Endodermal cell (in vitro differentiated cells): ENCODE results near the gene SPON1. TPM values are rescaled to one million over a fixed set of nuclear protein-coding genes. Genes with fewer than 3 reads are reported as not detected.

Source experiments
- DNase-seq: peaks from one replicate; pipeline ENCODE4 v3.0.0-alpha.2; 2017
- H3K27ac ChIP-seq: 2 replicates; pipeline ENCODE4 v1.5.1; 2013; ENCODE audit warnings: mild to moderate bottlenecking, low read depth, low read length, moderate library complexity
- H3K27me3 ChIP-seq: 2 replicates; pipeline ENCODE4 v1.6.1; 2013; ENCODE audit warnings: mild to moderate bottlenecking, low read length, moderate library complexity; ENCODE audit not compliant: insufficient read depth, control insufficient read depth, poor library complexity, severe bottlenecking
- H3K36me3 ChIP-seq: 2 replicates; pipeline ENCODE4 v1.7.0; 2013; ENCODE audit warnings: mild to moderate bottlenecking, low read length, moderate library complexity; ENCODE audit not compliant: control insufficient read depth, insufficient read depth
- H3K4me1 ChIP-seq: one replicate; pipeline ENCODE4 v1.7.0; 2013; ENCODE audit warnings: low read length; ENCODE audit not compliant: control insufficient read depth, insufficient read depth
- H3K4me3 ChIP-seq: 2 replicates; pipeline ENCODE4 v1.5.1; 2013; ENCODE audit warnings: mild to moderate bottlenecking, low read length, moderate library complexity
- H3K9ac ChIP-seq: 2 replicates; pipeline ENCODE4 v1.6.1; 2013; ENCODE audit warnings: mild to moderate bottlenecking, low read length, moderate library complexity; ENCODE audit not compliant: poor library complexity, severe bottlenecking; ENCODE audit errors: extremely low read depth
- H3K9me3 ChIP-seq: 2 replicates; pipeline ENCODE4 v1.6.1; 2013; ENCODE audit warnings: mild to moderate bottlenecking, low read length, moderate library complexity; ENCODE audit not compliant: control insufficient read depth
- H3K27ac Mint-ChIP-seq: 2 replicates; pipeline ENCODE4 v1.8.0; 2020; ENCODE audit warnings: mixed read lengths
- H3K27me3 Mint-ChIP-seq: 2 replicates; pipeline ENCODE4 v1.8.0; 2021; ENCODE audit warnings: mild to moderate bottlenecking, mixed read lengths; ENCODE audit not compliant: insufficient read depth
- H3K36me3 Mint-ChIP-seq: 2 replicates; pipeline ENCODE4 v1.8.0; 2020; ENCODE audit warnings: low read depth, mixed read lengths
- H3K4me1 Mint-ChIP-seq: 2 replicates; pipeline ENCODE4 v1.8.0; 2020; ENCODE audit warnings: mixed read lengths
- H3K4me3 Mint-ChIP-seq: 2 replicates; pipeline ENCODE4 v1.8.0; 2020; ENCODE audit warnings: mild to moderate bottlenecking, moderate library complexity, mixed read lengths
- H3K9me3 Mint-ChIP-seq: 2 replicates; pipeline ENCODE4 v1.8.0; 2020; ENCODE audit warnings: mild to moderate bottlenecking, mixed read lengths
- WGBS, 2 experiments: methylation state at CpG; one replicate each; pipeline versions ENCODE4 v1.1.5 to v1.1.7; 2013; ENCODE audit warnings: missing lambda C conversion rate in 2 of 2, mixed read lengths in 1 of 2; ENCODE audit not compliant: insufficient coverage in 1 of 2, insufficient read length in 1 of 2; 5-methylcytosine and 5-hydroxymethylcytosine counted together
- total RNA-seq, 2 donors: library from RNA; stranded (reverse); fragmentation: NEBNext Ultra II Directional in 1 of 2; extraction: Animal tissue kit (Norgen Biotek cat#: 25700) in 1 of 2; gene quantifications; 2 replicates in 1 of 2; 3 replicates in 1 of 2; pipeline ENCODE4 v1.2.1, GENCODE V29; 2021
- TF ChIP-seq, protein P1 (sequence below): fragments of 200-600 bp; sonication (generic); conservative IDR thresholded peaks from 2 replicates; pipeline ENCODE4 v1.5.0; 2021; ENCODE audit warnings: antibody characterized with exemption, mild to moderate bottlenecking

SPON1 gene
- total RNA-seq, 2 donors from 2014 or later = 0.13 to 1.6 TPM

DNA sequence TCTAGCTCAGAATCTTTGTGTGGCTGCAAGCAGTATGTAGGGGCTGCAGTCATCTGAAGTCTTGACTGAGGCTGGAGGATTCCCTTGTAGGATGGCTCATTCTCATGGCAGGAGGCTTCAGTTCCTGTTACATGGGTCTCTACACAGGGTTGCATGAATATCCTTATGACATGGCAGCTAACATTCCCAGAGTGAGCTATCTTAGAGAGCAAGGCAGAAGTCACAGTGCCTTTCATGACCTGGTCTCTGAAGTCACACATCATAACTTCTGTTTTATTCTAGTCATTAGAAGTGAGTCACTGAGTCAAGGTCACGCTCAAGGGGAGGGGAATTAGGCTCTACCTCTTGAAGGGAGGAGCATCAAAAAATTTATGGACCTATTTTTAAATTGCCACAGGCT lies 10.3 kb upstream of the SPON1 start:
- Histone ChIP-seq H3K9me3 (no peaks in the 10 kb centered on the region), H3K27me3 (peaks cover 23% of the 10 kb centered on the region), H3K4me1 (no peaks in the 10 kb centered on the region), H3K27ac (no peak overlapping the region), H3K9ac (no peak overlapping the region), H3K4me3 (no peak overlapping the region), H3K36me3 (no peaks in the 10 kb centered on the region)
- no peaks in the 10 kb centered on the region for H3K9me3 Mint-ChIP-seq
- no peaks in the 10 kb centered on the region for H3K36me3 Mint-ChIP-seq
- DNase-seq = no peak
- TF ChIP-seq, protein P1, sequence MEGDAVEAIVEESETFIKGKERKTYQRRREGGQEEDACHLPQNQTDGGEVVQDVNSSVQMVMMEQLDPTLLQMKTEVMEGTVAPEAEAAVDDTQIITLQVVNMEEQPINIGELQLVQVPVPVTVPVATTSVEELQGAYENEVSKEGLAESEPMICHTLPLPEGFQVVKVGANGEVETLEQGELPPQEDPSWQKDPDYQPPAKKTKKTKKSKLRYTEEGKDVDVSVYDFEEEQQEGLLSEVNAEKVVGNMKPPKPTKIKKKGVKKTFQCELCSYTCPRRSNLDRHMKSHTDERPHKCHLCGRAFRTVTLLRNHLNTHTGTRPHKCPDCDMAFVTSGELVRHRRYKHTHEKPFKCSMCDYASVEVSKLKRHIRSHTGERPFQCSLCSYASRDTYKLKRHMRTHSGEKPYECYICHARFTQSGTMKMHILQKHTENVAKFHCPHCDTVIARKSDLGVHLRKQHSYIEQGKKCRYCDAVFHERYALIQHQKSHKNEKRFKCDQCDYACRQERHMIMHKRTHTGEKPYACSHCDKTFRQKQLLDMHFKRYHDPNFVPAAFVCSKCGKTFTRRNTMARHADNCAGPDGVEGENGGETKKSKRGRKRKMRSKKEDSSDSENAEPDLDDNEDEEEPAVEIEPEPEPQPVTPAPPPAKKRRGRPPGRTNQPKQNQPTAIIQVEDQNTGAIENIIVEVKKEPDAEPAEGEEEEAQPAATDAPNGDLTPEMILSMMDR = no peak
- no peak overlapping the region for H3K27ac Mint-ChIP-seq
- 85 to 89% methylated on average over 1 of the region's 1 CpG for WGBS, 2 experiments
- no peaks in the 10 kb centered on the region for H3K27me3 Mint-ChIP-seq
- H3K4me3 Mint-ChIP-seq = no peak overlapping the region
- no peaks in the 10 kb centered on the region for H3K4me1 Mint-ChIP-seq

DNA sequence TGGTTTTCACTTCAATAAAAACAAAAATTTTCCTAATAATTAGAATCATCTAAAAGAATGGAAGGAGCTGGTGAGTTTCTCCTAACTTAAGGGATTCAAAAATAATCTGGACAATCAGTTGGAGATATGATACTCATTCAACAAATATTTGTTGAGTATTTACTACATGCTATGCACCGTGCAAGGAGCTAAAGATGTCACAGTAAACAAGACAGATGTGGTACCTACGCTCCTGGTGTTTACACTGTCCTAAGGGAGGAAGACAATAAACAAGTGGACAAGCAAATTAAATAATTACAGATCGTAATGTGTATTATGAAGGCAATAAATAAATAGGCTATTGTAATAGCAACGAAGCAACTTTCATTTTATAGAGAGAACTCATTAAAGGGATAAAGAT lies 9.9 kb upstream of the SPON1 start:
- H3K4me3 ChIP-seq = no peak overlapping the region
- H3K4me1 Mint-ChIP-seq = no peaks in the 10 kb centered on the region
- no peak overlapping the region for H3K27ac Mint-ChIP-seq
- TF ChIP-seq, protein P1 = no peak
- H3K36me3 Mint-ChIP-seq = no peaks in the 10 kb centered on the region
- no peak for DNase-seq
- H3K9me3 Mint-ChIP-seq = no peaks in the 10 kb centered on the region
- H3K27ac ChIP-seq = no peak overlapping the region
- peaks cover 26% of the 10 kb centered on the region for H3K27me3 ChIP-seq
- H3K9ac ChIP-seq = no peak overlapping the region
- no peaks in the 10 kb centered on the region for H3K27me3 Mint-ChIP-seq
- WGBS, 2 experiments = 78 to 95% methylated on average over 1 to 4 of the region's 4 CpGs
- H3K36me3 ChIP-seq = no peaks in the 10 kb centered on the region
- no peak overlapping the region for H3K4me3 Mint-ChIP-seq
- no peaks in the 10 kb centered on the region for H3K9me3 ChIP-seq
- H3K4me1 ChIP-seq = no peaks in the 10 kb centered on the region

DNA sequence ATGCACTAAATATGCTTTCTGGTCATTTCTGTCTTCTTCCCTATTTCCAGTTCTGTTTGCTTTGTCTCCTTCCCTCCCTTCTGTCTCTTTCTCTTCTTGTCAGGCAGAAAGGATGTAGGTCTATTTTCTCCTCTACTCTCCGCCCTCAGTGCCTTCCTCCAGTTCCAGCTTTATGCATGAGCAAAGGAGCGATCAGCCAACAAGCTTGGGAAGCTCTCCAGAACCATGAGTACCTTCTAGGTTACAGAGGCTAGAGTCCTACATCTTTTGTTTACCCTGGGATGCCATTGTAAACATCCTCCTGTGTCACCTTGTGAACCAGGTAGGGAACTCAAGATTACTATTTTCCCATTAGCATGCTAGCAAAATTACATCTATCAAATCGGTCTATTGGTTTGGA lies 7.9 kb upstream of the SPON1 start:
- Mint-ChIP-seq H3K9me3 (no peaks in the 10 kb centered on the region), H3K36me3 (no peaks in the 10 kb centered on the region), H3K27ac (no peak overlapping the region), H3K4me3 (no peak overlapping the region), H3K27me3 (peaks cover 12% of the 10 kb centered on the region), H3K4me1 (no peaks in the 10 kb centered on the region)
- no peak for DNase-seq
- no peak overlapping the region for H3K4me3 ChIP-seq
- H3K9me3 ChIP-seq = no peaks in the 10 kb centered on the region
- no peaks in the 10 kb centered on the region for H3K4me1 ChIP-seq
- H3K27ac ChIP-seq = no peak overlapping the region
- no peaks in the 10 kb centered on the region for H3K36me3 ChIP-seq
- H3K9ac ChIP-seq = no peak overlapping the region
- TF ChIP-seq, protein P1 = no peak
- WGBS, 2 experiments = 90 to 100% methylated on average over 2 to 3 of the region's 3 CpGs
- peaks cover 41% of the 10 kb centered on the region for H3K27me3 ChIP-seq
